Hepatocyte (in vitro differentiated cells): Measurements from ENCODE around the gene SULT1A2.

Experiments used
- EZH2phosphoT487 ChIP-seq: fragments of 200-600 bp; sonication (generic); IDR thresholded peaks from one replicate; pipeline ENCODE4 v1.6.1; 2018; ENCODE audit warnings: antibody characterized with exemption, mild to moderate bottlenecking, low read depth, moderate library complexity; ENCODE audit not compliant: unreplicated experiment, severe bottlenecking
- TF ChIP-seq, protein P1 (sequence below): fragments of 200-600 bp; sonication (generic); IDR thresholded peaks from 2 replicates; pipeline ENCODE4 v1.5.1; 2016; ENCODE audit warnings: antibody characterized with exemption, mild to moderate bottlenecking; ENCODE audit not compliant: poor library complexity

DNA sequence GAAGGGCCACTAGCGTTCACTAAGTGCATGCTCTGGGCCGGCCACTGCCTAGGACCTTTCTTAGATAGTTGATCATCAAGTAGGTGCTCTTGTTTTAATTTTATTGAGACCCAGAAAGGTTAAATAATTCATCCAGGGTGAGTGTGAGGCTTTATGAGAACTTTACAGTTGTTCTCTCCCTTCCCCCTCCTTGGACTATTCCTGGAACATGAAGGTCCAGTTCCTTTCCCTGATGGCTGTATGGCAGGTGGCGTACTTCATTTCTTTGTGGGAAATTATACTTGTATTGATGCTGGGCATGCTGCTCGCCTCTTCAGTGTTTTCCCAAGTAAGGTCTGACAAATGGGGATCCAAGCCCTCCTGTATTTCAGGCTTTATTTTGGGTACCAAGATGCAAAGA is 34.7 kb downstream of the SULT1A2 start:
- TF ChIP-seq, protein P1, sequence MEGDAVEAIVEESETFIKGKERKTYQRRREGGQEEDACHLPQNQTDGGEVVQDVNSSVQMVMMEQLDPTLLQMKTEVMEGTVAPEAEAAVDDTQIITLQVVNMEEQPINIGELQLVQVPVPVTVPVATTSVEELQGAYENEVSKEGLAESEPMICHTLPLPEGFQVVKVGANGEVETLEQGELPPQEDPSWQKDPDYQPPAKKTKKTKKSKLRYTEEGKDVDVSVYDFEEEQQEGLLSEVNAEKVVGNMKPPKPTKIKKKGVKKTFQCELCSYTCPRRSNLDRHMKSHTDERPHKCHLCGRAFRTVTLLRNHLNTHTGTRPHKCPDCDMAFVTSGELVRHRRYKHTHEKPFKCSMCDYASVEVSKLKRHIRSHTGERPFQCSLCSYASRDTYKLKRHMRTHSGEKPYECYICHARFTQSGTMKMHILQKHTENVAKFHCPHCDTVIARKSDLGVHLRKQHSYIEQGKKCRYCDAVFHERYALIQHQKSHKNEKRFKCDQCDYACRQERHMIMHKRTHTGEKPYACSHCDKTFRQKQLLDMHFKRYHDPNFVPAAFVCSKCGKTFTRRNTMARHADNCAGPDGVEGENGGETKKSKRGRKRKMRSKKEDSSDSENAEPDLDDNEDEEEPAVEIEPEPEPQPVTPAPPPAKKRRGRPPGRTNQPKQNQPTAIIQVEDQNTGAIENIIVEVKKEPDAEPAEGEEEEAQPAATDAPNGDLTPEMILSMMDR: no peak
- TF ChIP-seq EZH2phosphoT487: no peak
